ENCODE data around the gene ATOH1.

ATOH1 gene
- 0 reads per million in 2 donors for total RNA-seq

- no peak for DNase-seq
Observed at GRCh38 chr4:93828332-93828994, at the start of gene ATOH1. TSS of gene ATOH1 (plus strand) at chr4:93828753. CDS start at chr4:93828927, 174 bp downstream.

GRCh38 chr4:93779228-93779627, 49.3 kb upstream of the ATOH1 start:
- DNase-seq: no peak

- DNase-seq: no peak
Observed at GRCh38 chr4:93780080-93780479, 48.5 kb upstream of the ATOH1 start.

GRCh38 chr4:93781198-93781597, 47.4 kb upstream of the ATOH1 start:
- no peak for DNase-seq

- DNase-seq: no peak
Observed at GRCh38 chr4:93786149-93786548, 42.4 kb upstream of the ATOH1 start.

- no peak for DNase-seq
Observed at GRCh38 chr4:93788712-93789111, 39.8 kb upstream of the ATOH1 start.

- no peak for DNase-seq
Observed at GRCh38 chr4:93791570-93792195, 36.9 kb upstream of the ATOH1 start.

GRCh38 chr4:93802045-93802444, 26.5 kb upstream of the ATOH1 start:
- DNase-seq: no peak

- no peak for DNase-seq
Observed at GRCh38 chr4:93809773-93810172, 18.8 kb upstream of the ATOH1 start.

GRCh38 chr4:93810340-93810992, 18.1 kb upstream of the ATOH1 start:
- DNase-seq: no peak

- DNase-seq: no peak
Observed at GRCh38 chr4:93813092-93813491, 15.5 kb upstream of the ATOH1 start.

- DNase-seq: no peak
Observed at GRCh38 chr4:93814141-93814540, 14.4 kb upstream of the ATOH1 start.

GRCh38 chr4:93814722-93815121, 13.8 kb upstream of the ATOH1 start:
- no peak for DNase-seq

- DNase-seq: no peak
Observed at GRCh38 chr4:93825551-93826216, 2.9 kb upstream of the ATOH1 start.

- no peak for DNase-seq
Observed at GRCh38 chr4:93827272-93827947, 1.1 kb upstream of the ATOH1 start.

- no peak for DNase-seq
Observed at GRCh38 chr4:93828995-93829819, 654 bp downstream of the ATOH1 start.

- no peak for DNase-seq
Observed at GRCh38 chr4:93829820-93830687, 1.5 kb downstream of the ATOH1 start.

GRCh38 chr4:93831716-93832496, 3.4 kb downstream of the ATOH1 start:
- DNase-seq: no peak

GRCh38 chr4:93834249-93835066, 5.9 kb downstream of the ATOH1 start:
- no peak for DNase-seq

All from T-helper 9 cell (primary cell).